Posterior cingulate gyrus (tissue), 11 donors: ENCODE data around the gene DUSP16.
"Not testable (repeated sequence)": the region's sequence is repeated elsewhere in the genome, so short reads cannot be mapped to it uniquely, and the experiment has no call there.

Source experiments
- DNase-seq, 10 donors: peaks; one replicate each; pipeline versions ENCODE4 v3.0.0 to v3.0.0-alpha.2; 2020 to 2021; ENCODE audit warnings: mixed read lengths in 3 of 10
- intact Hi-C: fragments of 100-400 bp; cut with DNase I; formaldehyde crosslinking; loops from one replicate; pipeline ENCODE4 v1.15.1; 2023

The DUSP16 gene

GRCh38 chr12:12562585-12563261, at the start of gene DUSP16:
Gene DUSP16 (minus strand): TSS chr12:12562863. CDS start chr12:12521098, 41,765 bp downstream.
- intact Hi-C loops, result loop anchor here (2.0 to 5.0 kb wide), 5 partner anchors 40 to 205 kb away; partner anchors contain the start of genes BORCS5 and GPR19
- DNase-seq, result peak; percentile 81 to 98 (median 86)

- DNase-seq, result no peak
- intact Hi-C loops, result loop anchor here (2.0 to 5.0 kb wide), 4 partner anchors 40 to 225 kb away; partner anchors contain the start of genes DUSP16 and GPR19
These were observed 49.7 kb upstream of the DUSP16 start for GRCh38 chr12:12612358-12612757.

GRCh38 chr12:12611512-12612306, 49.0 kb upstream of the DUSP16 start, which contains the start of gene CREBL2:
Gene CREBL2 (plus strand): TSS chr12:12611876. CDS start chr12:12612173, 297 bp downstream.
- intact Hi-C loops, result loop anchor here (2.0 to 5.0 kb wide), 4 partner anchors 41 to 224 kb away; partner anchors contain the start of genes DUSP16 and GPR19
- peak; percentile 84 to 98 (median 91) for DNase-seq

- intact Hi-C loops, result loop anchor here (5.0 kb wide), 3 partner anchors 42 to 223 kb away; partner anchors contain the start of gene GPR19
- DNase-seq, result no peak
These were observed 48.0 kb upstream of the DUSP16 start for GRCh38 chr12:12610711-12611110.

- no peak for DNase-seq
- intact Hi-C loops, result loop anchor here (5.0 kb wide), 3 partner anchors 43 to 222 kb away; partner anchors contain the start of gene GPR19
These were observed 47.0 kb upstream of the DUSP16 start for GRCh38 chr12:12609692-12610091.

GRCh38 chr12:12608557-12608957, 45.9 kb upstream of the DUSP16 start:
- DNase-seq, result no peak

GRCh38 chr12:12606781-12607589, 44.3 kb upstream of the DUSP16 start:
- DNase-seq, result no peak
- intact Hi-C loops, result no loop called here

More at GRCh38 chr12:12608557-12608957, 45.9 kb upstream of the DUSP16 start:
- intact Hi-C loops, result no loop called here

GRCh38 chr12:12604740-12605139, 42.1 kb upstream of the DUSP16 start:
- DNase-seq, result no peak
- intact Hi-C loops, result no loop called here

- intact Hi-C loops, result no loop called here
- peak in 2 of 10 donors; percentile 13 to 33 for DNase-seq
These were observed 38.0 kb upstream of the DUSP16 start for GRCh38 chr12:12600659-12601058.

GRCh38 chr12:12599750-12600643, 37.3 kb upstream of the DUSP16 start:
- no peak for DNase-seq

GRCh38 chr12:12598864-12599263, 36.2 kb upstream of the DUSP16 start:
- no peak for DNase-seq
- intact Hi-C loops, result no loop called here

More at GRCh38 chr12:12599750-12600643, 37.3 kb upstream of the DUSP16 start:
- intact Hi-C loops, result no loop called here

GRCh38 chr12:12596598-12596997, 33.9 kb upstream of the DUSP16 start:
- intact Hi-C loops, result not testable (repeated sequence)

GRCh38 chr12:12595929-12596328, 33.3 kb upstream of the DUSP16 start:
- DNase-seq, intact Hi-C loops: not testable (repeated sequence)

More at GRCh38 chr12:12596598-12596997, 33.9 kb upstream of the DUSP16 start:
- not testable (repeated sequence) for DNase-seq

- DNase-seq, result no peak
- intact Hi-C loops, result no loop called here
These were observed 30.3 kb upstream of the DUSP16 start for GRCh38 chr12:12592930-12593329.

- DNase-seq, result no peak
- intact Hi-C loops, result no loop called here
These were observed 28.3 kb upstream of the DUSP16 start for GRCh38 chr12:12590961-12591360.

- intact Hi-C loops, DNase-seq: not testable (repeated sequence)
These were observed 25.8 kb upstream of the DUSP16 start for GRCh38 chr12:12588436-12588835.

GRCh38 chr12:12587878-12588277, 25.2 kb upstream of the DUSP16 start:
- intact Hi-C loops, result no loop called here
- DNase-seq, result no peak

GRCh38 chr12:12586879-12587675, 24.4 kb upstream of the DUSP16 start:
- intact Hi-C loops, result no loop called here
- no peak for DNase-seq
